ENCODE results near the gene ARSI.
"Not testable (repeated sequence)": the region's sequence is repeated elsewhere in the genome, so short reads cannot be mapped to it uniquely, and the experiment has no call there.

The ARSI gene

GRCh38 chr5:150254363-150254762 lies 48.3 kb downstream of the ARSI start:
- no peak for TF ChIP-seq CTCF (IDR thresholded peaks at IDR 0.05; ENCODE audit: control insufficient read depth, insufficient read depth, low read depth, low read length, missing control alignments)
- H3K4me3 ChIP-seq (ENCODE audit: control insufficient read depth, low read depth, low read length) = no peak overlapping the region
- no peak for DNase-seq (ENCODE audit: low read depth)

GRCh38 chr5:150253416-150254208 lies 49.1 kb downstream of the ARSI start:
- no peak for TF ChIP-seq CTCF (IDR thresholded peaks at IDR 0.05; ENCODE audit: control insufficient read depth, insufficient read depth, low read depth, low read length, missing control alignments)
- DNase-seq (ENCODE audit: low read depth) = no peak
- H3K4me3 ChIP-seq (ENCODE audit: control insufficient read depth, low read depth, low read length) = no peak overlapping the region

GRCh38 chr5:150252489-150252888 lies 50.2 kb downstream of the ARSI start:
- H3K4me3 ChIP-seq (ENCODE audit: control insufficient read depth, low read depth, low read length) = no peak overlapping the region
- DNase-seq (ENCODE audit: low read depth) = no peak
- no peak for TF ChIP-seq CTCF (IDR thresholded peaks at IDR 0.05; ENCODE audit: control insufficient read depth, insufficient read depth, low read depth, low read length, missing control alignments)

- no peak for TF ChIP-seq CTCF (IDR thresholded peaks at IDR 0.05; ENCODE audit: control insufficient read depth, insufficient read depth, low read depth, low read length, missing control alignments)
Measured at GRCh38 chr5:150251504-150251903, 51.2 kb downstream of the ARSI start.

GRCh38 chr5:150249744-150250143 lies 53.0 kb downstream of the ARSI start:
- no peak overlapping the region for H3K4me3 ChIP-seq (ENCODE audit: control insufficient read depth, low read depth, low read length)
- no peak for TF ChIP-seq CTCF (IDR thresholded peaks at IDR 0.05; ENCODE audit: control insufficient read depth, insufficient read depth, low read depth, low read length, missing control alignments)
- DNase-seq (ENCODE audit: low read depth) = no peak

More at GRCh38 chr5:150251504-150251903, 51.2 kb downstream of the ARSI start:
- DNase-seq (ENCODE audit: low read depth) = no peak
- no peak overlapping the region for H3K4me3 ChIP-seq (ENCODE audit: control insufficient read depth, low read depth, low read length)

GRCh38 chr5:150248946-150249345 lies 53.8 kb downstream of the ARSI start:
- H3K4me3 ChIP-seq (ENCODE audit: control insufficient read depth, low read depth, low read length) = no peak overlapping the region
- no peak for TF ChIP-seq CTCF (IDR thresholded peaks at IDR 0.05; ENCODE audit: control insufficient read depth, insufficient read depth, low read depth, low read length, missing control alignments)
- DNase-seq (ENCODE audit: low read depth) = no peak

- DNase-seq (ENCODE audit: low read depth); H3K4me3 ChIP-seq (ENCODE audit: control insufficient read depth, low read depth, low read length): not testable (repeated sequence)
Measured at GRCh38 chr5:150248493-150248892, 54.2 kb downstream of the ARSI start.

Measured in AG09309 (cell line).